H9 (cell line): ENCODE data around the gene TGFA. TPM values are rescaled to one million over a fixed set of nuclear protein-coding genes. Genes with fewer than 3 reads are reported as not detected.

Experiments used
- DNase-seq: peaks from one replicate; pipeline ENCODE4 v3.0.0-alpha.2; 2017
- H2AFZ ChIP-seq: one replicate; pipeline ENCODE4 v1.6.1; 2013; ENCODE audit warnings: mild to moderate bottlenecking, low read length, control low read depth, moderate library complexity
- H2AK5ac ChIP-seq: 2 replicates; pipeline ENCODE4 v1.6.1; 2013; ENCODE audit warnings: low read length, control low read depth, mixed read lengths; ENCODE audit not compliant: insufficient read length
- H2BK120ac ChIP-seq: one replicate; pipeline ENCODE4 v1.6.1; 2013; ENCODE audit warnings: low read depth, mild to moderate bottlenecking, low read length, control low read depth, inconsistent platforms; ENCODE audit not compliant: poor library complexity, severe bottlenecking
- H2BK12ac ChIP-seq: 2 replicates; pipeline ENCODE4 v1.6.1; 2013; ENCODE audit warnings: low read length, control low read depth, mixed read lengths, low read depth; ENCODE audit not compliant: insufficient read length
- H2BK15ac ChIP-seq: 2 replicates; pipeline ENCODE4 v1.6.1; 2013; ENCODE audit warnings: low read depth, low read length, control low read depth
- H2BK20ac ChIP-seq: one replicate; pipeline ENCODE4 v1.6.1; 2013; ENCODE audit warnings: low read depth, mild to moderate bottlenecking, low read length, control low read depth, inconsistent platforms; ENCODE audit not compliant: poor library complexity, severe bottlenecking
- H2BK5ac ChIP-seq: 2 replicates; pipeline ENCODE4 v1.6.1; 2013; ENCODE audit warnings: low read length, control low read depth, mixed read lengths; ENCODE audit not compliant: insufficient read length
- H3K14ac ChIP-seq: 2 replicates; pipeline ENCODE4 v1.6.1; 2013; ENCODE audit warnings: low read length, control low read depth; ENCODE audit not compliant: insufficient read depth
- H3K18ac ChIP-seq: 2 replicates; pipeline ENCODE4 v1.6.1; 2013; ENCODE audit warnings: low read depth, mild to moderate bottlenecking, mixed read lengths, low read length, control low read depth; ENCODE audit not compliant: insufficient read length
- H3K23ac ChIP-seq: 2 replicates; pipeline ENCODE4 v1.6.1; 2013; ENCODE audit warnings: low read length, control low read depth, mixed read lengths, low read depth; ENCODE audit not compliant: insufficient read length
- H3K23me2 ChIP-seq: 2 replicates; pipeline ENCODE4 v1.6.1; 2013; ENCODE audit warnings: low read depth, mild to moderate bottlenecking, mixed read lengths, low read length, control low read depth; ENCODE audit not compliant: insufficient read length, poor library complexity, severe bottlenecking
- H3K27ac ChIP-seq: 2 replicates; pipeline ENCODE4 v1.5.1; 2013; ENCODE audit warnings: low read length, control low read depth, mixed read lengths, low read depth; ENCODE audit not compliant: insufficient read length
- H3K27me3 ChIP-seq: 2 replicates; pipeline ENCODE4 v1.6.1; 2013; ENCODE audit warnings: low read length, control low read depth, inconsistent platforms; ENCODE audit not compliant: insufficient read depth
- H3K4ac ChIP-seq: 2 replicates; pipeline ENCODE4 v1.6.1; 2013; ENCODE audit warnings: low read depth, mild to moderate bottlenecking, control low read depth, inconsistent platforms, low read length, moderate library complexity
- H3K4me1 ChIP-seq: 2 replicates; pipeline ENCODE4 v1.6.1; 2013; ENCODE audit warnings: low read length, control low read depth, inconsistent platforms; ENCODE audit not compliant: insufficient read depth
- H3K4me2 ChIP-seq: 2 replicates; pipeline ENCODE4 v1.6.1; 2013; ENCODE audit warnings: low read length, control low read depth, mixed read lengths; ENCODE audit not compliant: insufficient read length, insufficient read depth
- H3K56ac ChIP-seq: 2 replicates; pipeline ENCODE4 v1.6.1; 2013; ENCODE audit warnings: low read depth, mild to moderate bottlenecking, mixed read lengths, low read length, control low read depth; ENCODE audit not compliant: insufficient read length
- H3K79me1 ChIP-seq: 2 replicates; pipeline ENCODE4 v1.6.1; 2013; ENCODE audit warnings: low read depth, mild to moderate bottlenecking, moderate library complexity, low read length, control low read depth, inconsistent platforms; ENCODE audit not compliant: insufficient read depth, poor library complexity, severe bottlenecking
- H3K79me2 ChIP-seq: 2 replicates; pipeline ENCODE4 v1.6.1; 2013; ENCODE audit warnings: low read length, control low read depth, inconsistent platforms; ENCODE audit not compliant: insufficient read depth
- H3K9ac ChIP-seq: 2 replicates; pipeline ENCODE4 v1.6.1; 2013; ENCODE audit warnings: low read length, control low read depth, mixed read lengths; ENCODE audit not compliant: insufficient read length; ENCODE audit errors: extremely low read depth
- H3K9me3 ChIP-seq: one replicate; pipeline ENCODE4 v1.6.1; 2013; ENCODE audit warnings: low read depth, low read length, inconsistent platforms; ENCODE audit not compliant: control insufficient read depth
- H3T11ph ChIP-seq: one replicate; pipeline ENCODE4 v1.6.1; 2013; ENCODE audit warnings: mild to moderate bottlenecking, low read length, control low read depth, inconsistent platforms
- H4K20me1 ChIP-seq: one replicate; pipeline ENCODE4 v1.6.1; 2013; ENCODE audit not compliant: control insufficient read depth, insufficient read length, insufficient read depth
- H4K5ac ChIP-seq: 2 replicates; pipeline ENCODE4 v1.6.1; 2013; ENCODE audit warnings: low read depth, mild to moderate bottlenecking, mixed read lengths, low read length, control low read depth; ENCODE audit not compliant: insufficient read length
- H4K8ac ChIP-seq: replicated peaks from 2 replicates; pipeline ENCODE4 v1.6.1; 2013; ENCODE audit warnings: low read length, control low read depth, mixed read lengths, low read depth; ENCODE audit not compliant: insufficient read length
- H4K91ac ChIP-seq: 2 replicates; pipeline ENCODE4 v1.6.1; 2013; ENCODE audit warnings: low read depth, mild to moderate bottlenecking, moderate library complexity, mixed read lengths, low read length, control low read depth; ENCODE audit not compliant: insufficient read length
- H3K27ac Mint-ChIP-seq, 3 experiments: 2 replicates in 2 of 3; 3 replicates in 1 of 3; pipeline ENCODE4 v1.8.0; 2020 to 2021; ENCODE audit warnings: mixed read lengths in 3 of 3, mild to moderate bottlenecking in 1 of 3, moderate library complexity in 1 of 3
- H3K27me3 Mint-ChIP-seq: 2 replicates; pipeline ENCODE4 v1.8.0; 2021; ENCODE audit warnings: low read depth, mild to moderate bottlenecking, moderate library complexity, mixed read lengths
- H3K36me3 Mint-ChIP-seq, 3 experiments: 2 replicates in 2 of 3; 3 replicates in 1 of 3; pipeline ENCODE4 v1.8.0; 2020 to 2021; ENCODE audit warnings: low read depth in 3 of 3, mixed read lengths in 3 of 3; ENCODE audit not compliant: insufficient read depth in 1 of 3
- H3K4me1 Mint-ChIP-seq, 2 experiments: 2 replicates each; pipeline ENCODE4 v1.8.0; 2020; ENCODE audit warnings: mixed read lengths in 2 of 2
- H3K4me3 Mint-ChIP-seq, 2 experiments: 2 replicates in 1 of 2; 3 replicates in 1 of 2; pipeline ENCODE4 v1.8.0; 2020 to 2021; ENCODE audit warnings: mild to moderate bottlenecking in 2 of 2, mixed read lengths in 2 of 2, moderate library complexity in 1 of 2
- H3K9me3 Mint-ChIP-seq, 2 experiments: 2 replicates in 1 of 2; 3 replicates in 1 of 2; pipeline ENCODE4 v1.8.0; 2020; ENCODE audit warnings: mild to moderate bottlenecking in 2 of 2, mixed read lengths in 2 of 2, moderate library complexity in 1 of 2
- CTCF ChIP-seq: fragments of 200-600 bp; sonication (generic); conservative IDR thresholded peaks from 3 replicates; pipeline ENCODE4 v1.8.0; 2021; ENCODE audit warnings: antibody characterized with exemption, mild to moderate bottlenecking
- WGBS: extraction: QIAGEN DNeasy Blood & Tissue Kit; methylation state at CpG from one replicate; pipeline ENCODE4 v1.1.7; 2013; ENCODE audit warnings: missing lambda C conversion rate, low lambda C conversion rate, mixed read lengths; ENCODE audit not compliant: insufficient read length; ENCODE audit errors: extremely low coverage; 5-methylcytosine and 5-hydroxymethylcytosine counted together
- total RNA-seq: library from RNA; stranded (reverse); gene quantifications from 2 replicates; pipeline ENCODE4 v1.2.1, GENCODE V29; 2021

The TGFA gene
- total RNA-seq, 1 experiment from 2014 or later = 3.3 TPM

- H3K18ac ChIP-seq = no peak overlapping the region
- H3K9me3 ChIP-seq = no peaks in the 10 kb centered on the region
- no peak for TF ChIP-seq CTCF
- no peaks in the 10 kb centered on the region for H3K27me3 Mint-ChIP-seq
- no peak overlapping the region for H2BK12ac ChIP-seq
- H4K8ac ChIP-seq = no peak overlapping the region
- no peaks in the 10 kb centered on the region for H3K9me3 Mint-ChIP-seq
- H2AK5ac ChIP-seq = no peak overlapping the region
- peaks cover 34 to 39% of the 10 kb centered on the region in 2 experiments for H3K4me1 Mint-ChIP-seq
- WGBS = no CpG with 5 or more reads among the region's 3 CpGs
- H2BK120ac ChIP-seq = no peak overlapping the region
- no peak overlapping the region for H4K91ac ChIP-seq
- no peak overlapping the region for H3K4me3 Mint-ChIP-seq
- DNase-seq = no peak
- no peaks in the 10 kb centered on the region for H3K23me2 ChIP-seq
- peaks cover 3% of the 10 kb centered on the region; the same call in 1 of the 2 replicates for H3K4me1 ChIP-seq
- H3K27me3 ChIP-seq = no peaks in the 10 kb centered on the region
- no peak overlapping the region for H3T11ph ChIP-seq
- no peak overlapping the region for H3K56ac ChIP-seq
- no peak overlapping the region for H3K23ac ChIP-seq
- H2BK5ac ChIP-seq = no peak overlapping the region
- no peak overlapping the region for H4K5ac ChIP-seq
- peak overlapping the region in 1 of 3 experiments; percentile 22; a peak in 1 of 7 replicates for H3K27ac Mint-ChIP-seq
- no peak overlapping the region for H3K4ac ChIP-seq
- no peak overlapping the region for H3K14ac ChIP-seq
- H3K36me3 Mint-ChIP-seq = no peaks in the 10 kb centered on the region
- H3K9ac ChIP-seq = no peak overlapping the region
- no peak overlapping the region for H3K27ac ChIP-seq
- H2AFZ ChIP-seq = no peak overlapping the region
- no peaks in the 10 kb centered on the region for H3K79me1 ChIP-seq
- H3K79me2 ChIP-seq = no peaks in the 10 kb centered on the region
- H3K4me2 ChIP-seq = no peak overlapping the region
- H2BK15ac ChIP-seq = no peak overlapping the region
- H2BK20ac ChIP-seq = no peak overlapping the region
- no peaks in the 10 kb centered on the region for H4K20me1 ChIP-seq
These were observed 90.0 kb downstream of the TGFA start for GRCh38 chr2:70463581-70463980.
